Peyer's patch (tissue), 4 donors: Measurements from ENCODE around the gene SLC12A8. TPM values are rescaled to one million over a fixed set of nuclear protein-coding genes. Genes with fewer than 3 reads are reported as not detected.

Source experiments
- DNase-seq, 3 donors: peaks; one replicate each; pipeline ENCODE4 v3.0.0-alpha.2; 2017 to 2019
- H3K27ac ChIP-seq, 4 donors: fragments of 200-600 bp; sonication (generic); one replicate each; pipeline ENCODE4 v1.5.1; 2016 to 2019
- H3K27me3 ChIP-seq, 2 donors: fragments of 200-600 bp; sonication (generic); one replicate each; pipeline ENCODE4 v1.5.1; 2019
- H3K36me3 ChIP-seq, 3 donors: fragments of 200-600 bp; sonication (generic); one replicate each; pipeline ENCODE4 v1.5.1; 2016 to 2019
- H3K4me1 ChIP-seq, 4 donors: fragments of 200-600 bp; sonication (generic); one replicate each; pipeline ENCODE4 v1.5.1; 2016 to 2019
- H3K4me3 ChIP-seq, 4 donors: fragments of 200-600 bp; sonication (generic); 1 replicate in 3 of 4; 2 replicates in 1 of 4; pipeline ENCODE4 v1.5.1; 2016 to 2019; ENCODE audit warnings: mild to moderate bottlenecking in 1 of 4
- H3K9me3 ChIP-seq, 4 donors: fragments of 200-600 bp; sonication (generic); one replicate each; pipeline ENCODE4 v1.5.1; 2016 to 2019; ENCODE audit warnings: mild to moderate bottlenecking in 1 of 4
- CTCF ChIP-seq, 6 experiments: fragments of 450-650 bp in 4 of 6; fragments of 200-600 bp in 2 of 6; sonication (generic) in 1 of 6; IDR thresholded peaks; one replicate each; pipeline ENCODE4 v1.5.1; 2017 to 2019; ENCODE audit warnings: antibody characterized with exemption in 6 of 6, mild to moderate bottlenecking in 3 of 6, moderate library complexity in 1 of 6
- POLR2A ChIP-seq, 2 donors: fragments of 450-650 bp; IDR thresholded peaks; one replicate each; pipeline ENCODE4 v1.5.1; 2017; ENCODE audit warnings: antibody characterized with exemption in 2 of 2, mild to moderate bottlenecking in 2 of 2, moderate library complexity in 2 of 2
- total RNA-seq, 4 donors: library from RNA; depleted of rRNA; stranded (reverse); fragments of >200 nt; gene quantifications; one replicate each; pipeline ENCODE4 v1.1.0, GENCODE V29; 2016

The SLC12A8 gene
- total RNA-seq, 4 donors from 2014 or later, result 24.2 to 31.4 (median 26.3) TPM

- Histone ChIP-seq H3K27ac (no peak overlapping the region), H3K36me3 (no peaks in the 10 kb centered on the region), H3K4me3 (no peak overlapping the region), H3K27me3 (no peaks in the 10 kb centered on the region), H3K9me3 (no peaks in the 10 kb centered on the region), H3K4me1 (peaks cover 0 to 4% (median 0%) of the 10 kb centered on the region in 4 donors)
- TF ChIP-seq POLR2A (IDR thresholded peaks at IDR 0.05) (no peak), CTCF (IDR thresholded peaks at IDR 0.05) (no peak)
- DNase-seq, result no peak
Observed at GRCh38 chr3:125160606-125161371, 51.8 kb downstream of the SLC12A8 start.

- no peak overlapping the region for H3K4me3 ChIP-seq
- no peaks in the 10 kb centered on the region for H3K36me3 ChIP-seq
- no peaks in the 10 kb centered on the region for H3K9me3 ChIP-seq
- H3K27ac ChIP-seq, result no peak overlapping the region
- H3K27me3 ChIP-seq, result no peaks in the 10 kb centered on the region
- no peaks in the 10 kb centered on the region for H3K4me1 ChIP-seq
- TF ChIP-seq POLR2A (IDR thresholded peaks at IDR 0.05) (no peak), CTCF (IDR thresholded peaks at IDR 0.05) (no peak)
- no peak for DNase-seq
Observed at GRCh38 chr3:125157183-125157582, 55.4 kb downstream of the SLC12A8 start.

GRCh38 chr3:125156456-125156855, 56.1 kb downstream of the SLC12A8 start:
- no peaks in the 10 kb centered on the region for H3K4me1 ChIP-seq
- H3K27ac ChIP-seq, result peak overlapping the region in 1 of 4 donors; percentile 13
- DNase-seq, result no peak
- H3K9me3 ChIP-seq, result no peaks in the 10 kb centered on the region
- no peaks in the 10 kb centered on the region for H3K36me3 ChIP-seq
- TF ChIP-seq CTCF (IDR thresholded peaks at IDR 0.05) (no peak), POLR2A (IDR thresholded peaks at IDR 0.05) (no peak)
- no peak overlapping the region for H3K4me3 ChIP-seq
- no peaks in the 10 kb centered on the region for H3K27me3 ChIP-seq

- Histone ChIP-seq H3K27me3 (no peaks in the 10 kb centered on the region), H3K4me3 (peak overlapping the region in 1 of 4 donors; percentile 15), H3K27ac (no peak overlapping the region), H3K9me3 (no peaks in the 10 kb centered on the region), H3K36me3 (no peaks in the 10 kb centered on the region), H3K4me1 (no peaks in the 10 kb centered on the region)
- no peak for TF ChIP-seq POLR2A (IDR thresholded peaks at IDR 0.05)
- no peak for TF ChIP-seq CTCF (IDR thresholded peaks at IDR 0.05)
- no peak for DNase-seq
Observed at GRCh38 chr3:125154800-125155269, 57.7 kb downstream of the SLC12A8 start.

- Histone ChIP-seq H3K27ac (no peak overlapping the region), H3K4me1 (no peaks in the 10 kb centered on the region)
- no peak for TF ChIP-seq CTCF (IDR thresholded peaks at IDR 0.05)
- TF ChIP-seq POLR2A (IDR thresholded peaks at IDR 0.05), result no peak
Observed at GRCh38 chr3:125154110-125154509, 58.4 kb downstream of the SLC12A8 start.

More at GRCh38 chr3:125154110-125154509, 58.4 kb downstream of the SLC12A8 start:
- DNase-seq, result no peak
- H3K9me3 ChIP-seq, result no peaks in the 10 kb centered on the region
- H3K36me3 ChIP-seq, result no peaks in the 10 kb centered on the region
- no peak overlapping the region for H3K4me3 ChIP-seq
- no peaks in the 10 kb centered on the region for H3K27me3 ChIP-seq
